Kidney epithelial cell (primary cell): ENCODE measurements around the gene NFIA. TPM values are rescaled to one million over a fixed set of nuclear protein-coding genes. Genes with fewer than 3 reads are reported as not detected.

Experiments used
- DNase-seq: peaks from one replicate; pipeline ENCODE4 v3.0.0-alpha.2; 2010; ENCODE audit warnings: low read depth
- H3K27me3 ChIP-seq: 2 replicates; pipeline ENCODE4 v1.6.0; 2011; ENCODE audit warnings: low read length; ENCODE audit not compliant: control insufficient read depth, insufficient read depth
- H3K36me3 ChIP-seq: 2 replicates; pipeline ENCODE4 v1.5.1; 2011; ENCODE audit warnings: low read length; ENCODE audit not compliant: control insufficient read depth, insufficient read depth
- H3K4me3 ChIP-seq: 2 replicates; pipeline ENCODE4 v1.5.1; 2011; ENCODE audit warnings: low read depth, mild to moderate bottlenecking, control low read depth, low read length
- CTCF ChIP-seq: IDR thresholded peaks from 2 replicates; pipeline ENCODE4 v1.5.1; 2011; ENCODE audit warnings: mild to moderate bottlenecking, moderate library complexity, low read length, control low read depth, inconsistent platforms; ENCODE audit not compliant: insufficient read depth, poor library complexity, severe bottlenecking
- total RNA-seq: library from RNA; depleted of rRNA; stranded (reverse); fragments of >200 nt; gene quantifications from 2 replicates; pipeline ENCODE4 v1.2.3, GENCODE V29; 2015

The NFIA gene
- total RNA-seq, 1 donor from 2014 or later: 3.5 TPM

- no peak for DNase-seq
- no peak for TF ChIP-seq CTCF
These were observed 203.1 kb downstream of the NFIA start for GRCh38 chr1:61285371-61285885.

GRCh38 chr1:61287014-61287413 is 204.7 kb downstream of the NFIA start:
- no peaks in the 10 kb centered on the region for H3K27me3 ChIP-seq
- H3K36me3 ChIP-seq: no peaks in the 10 kb centered on the region
- TF ChIP-seq CTCF: no peak
- no peak for DNase-seq
- H3K4me3 ChIP-seq: no peak overlapping the region

More at GRCh38 chr1:61285371-61285885, 203.1 kb downstream of the NFIA start:
- Histone ChIP-seq H3K4me3 (no peak overlapping the region), H3K27me3 (no peaks in the 10 kb centered on the region), H3K36me3 (no peaks in the 10 kb centered on the region)

- DNase-seq: no peak
- no peak for TF ChIP-seq CTCF
- Histone ChIP-seq H3K36me3 (no peaks in the 10 kb centered on the region), H3K4me3 (no peak overlapping the region), H3K27me3 (no peaks in the 10 kb centered on the region)
These were observed 205.4 kb downstream of the NFIA start for GRCh38 chr1:61287734-61288133.

GRCh38 chr1:61289232-61290098 is 207.1 kb downstream of the NFIA start:
- Histone ChIP-seq H3K36me3 (no peaks in the 10 kb centered on the region), H3K4me3 (no peak overlapping the region), H3K27me3 (no peaks in the 10 kb centered on the region)
- TF ChIP-seq CTCF: no peak
- no peak for DNase-seq

- H3K4me3 ChIP-seq: no peak overlapping the region
- H3K27me3 ChIP-seq: no peaks in the 10 kb centered on the region
- DNase-seq: no peak
- H3K36me3 ChIP-seq: no peaks in the 10 kb centered on the region
- TF ChIP-seq CTCF: no peak
These were observed 208.2 kb downstream of the NFIA start for GRCh38 chr1:61290525-61290924.
